GM10248 (cell line): ENCODE measurements around the gene PXDN.

ENCODE experiments used
- CTCF ChIA-PET: fragments of 300-600 bp; sonication (Branson Sonifier 250); formaldehyde crosslinking; extraction: SDS; loops from one replicate; lab custom pipeline; 2021; ENCODE audit warnings: antibody characterized with exemption; lab: Yijun Ruan, JAX
- POLR2A ChIA-PET: fragments of 350-650 bp; sonication (Branson Sonifier 250); formaldehyde crosslinking; extraction: SDS; loops from one replicate; lab custom pipeline; 2020; ENCODE audit warnings: antibody characterized with exemption; lab: Yijun Ruan, JAX
- DNase-seq: peaks from one replicate; pipeline ENCODE4 v3.0.0; 2012; ENCODE audit errors: extremely low spot score
- CTCF ChIP-seq: IDR thresholded peaks from 2 replicates; pipeline ENCODE4 v1.5.1; 2012; ENCODE audit warnings: mild to moderate bottlenecking, low read depth; ENCODE audit errors: extremely low read depth, missing control alignments, control extremely low read depth

Gene PXDN

GRCh38 chr2:1605102-1606045, 138.9 kb downstream of the PXDN start:
- ChIA-PET POLR2A (no interaction called here), CTCF (no interaction called here)
- no peak for DNase-seq
- TF ChIP-seq CTCF: no peak

GRCh38 chr2:1603521-1603920, 140.8 kb downstream of the PXDN start:
- ChIA-PET POLR2A (no interaction called here), CTCF (no interaction called here)
- no peak for DNase-seq
- TF ChIP-seq CTCF: no peak

- ChIA-PET CTCF (no interaction called here), POLR2A (no interaction called here)
- DNase-seq: no peak
- no peak for TF ChIP-seq CTCF
Measured at GRCh38 chr2:1603059-1603458, 141.3 kb downstream of the PXDN start.

- POLR2A ChIA-PET: no interaction called here
- no peak for TF ChIP-seq CTCF
- DNase-seq: no peak
- CTCF ChIA-PET: no interaction called here
Measured at GRCh38 chr2:1602278-1603010, 141.9 kb downstream of the PXDN start.

GRCh38 chr2:1601471-1602277, 142.6 kb downstream of the PXDN start:
- ChIA-PET POLR2A (no interaction called here), CTCF (no interaction called here)
- no peak for TF ChIP-seq CTCF
- no peak for DNase-seq

- no peak for TF ChIP-seq CTCF
- no peak for DNase-seq
- CTCF ChIA-PET: no interaction called here
- POLR2A ChIA-PET: no interaction called here
Measured at GRCh38 chr2:1601067-1601412, 143.3 kb downstream of the PXDN start.
